SU-DHL-6 (cell line): ENCODE results near the gene CD300H.

Source experiments
- H2AFZ ChIP-seq: fragments of 200-600 bp; sonication (generic); 2 replicates; pipeline ENCODE4 v1.6.1; 2014; ENCODE audit warnings: low read depth, mild to moderate bottlenecking, moderate library complexity, mixed read lengths, antibody characterized with exemption, low read length; ENCODE audit not compliant: severe bottlenecking
- H3F3A ChIP-seq: fragments of 200-600 bp; shearing (Covaris generic); 2 replicates; pipeline ENCODE4 v1.6.0; 2016; ENCODE audit warnings: antibody characterized with exemption, mild to moderate bottlenecking; ENCODE audit not compliant: insufficient read depth
- H3K27ac ChIP-seq: fragments of 200-600 bp; sonication (generic); 2 replicates; pipeline ENCODE4 v1.5.1; 2016; ENCODE audit warnings: low read depth, mild to moderate bottlenecking, low read length, moderate library complexity, mixed read lengths
- H3K27me3 ChIP-seq: fragments of 200-600 bp; sonication (generic), shearing (Covaris generic); 2 replicates; pipeline ENCODE4 v1.6.0; 2014; ENCODE audit warnings: mild to moderate bottlenecking, low read length
- H3K36me3 ChIP-seq: fragments of 200-600 bp; sonication (generic); 2 replicates; pipeline ENCODE4 v1.6.1; 2014; ENCODE audit warnings: mild to moderate bottlenecking, low read length, mixed read lengths
- H3K4me2 ChIP-seq: fragments of 300-600, 200-600 bp; shearing (Covaris generic), sonication (generic); 2 replicates; pipeline ENCODE4 v1.6.0; 2014; ENCODE audit warnings: low read length, low read depth, mild to moderate bottlenecking; ENCODE audit not compliant: poor library complexity, severe bottlenecking
- H3K4me3 ChIP-seq: fragments of 200-600 bp; sonication (generic); 2 replicates; pipeline ENCODE4 v1.5.1; 2014; ENCODE audit warnings: antibody characterized with exemption, low read length, mild to moderate bottlenecking, mixed read lengths; ENCODE audit not compliant: insufficient read depth, poor library complexity, severe bottlenecking
- H3K79me2 ChIP-seq: fragments of 200-600 bp; sonication (generic); 2 replicates; pipeline ENCODE4 v1.6.1; 2014; ENCODE audit warnings: mild to moderate bottlenecking, low read length, moderate library complexity; ENCODE audit not compliant: insufficient read depth
- H3K9ac ChIP-seq: fragments of 200-600 bp; sonication (generic); 2 replicates; pipeline ENCODE4 v1.7.0; 2014; ENCODE audit warnings: mild to moderate bottlenecking, low read length
- H3K9me2 ChIP-seq: fragments of 200-600 bp; sonication (generic); replicated peaks from 2 replicates; pipeline ENCODE4 v1.6.1; 2014; ENCODE audit warnings: low read length; ENCODE audit not compliant: insufficient read depth
- H3K9me3 ChIP-seq: fragments of 200-600 bp; sonication (generic); 2 replicates; pipeline ENCODE4 v1.6.1; 2014; ENCODE audit warnings: low read length, mixed read lengths; ENCODE audit not compliant: insufficient read depth
- H4K20me1 ChIP-seq: fragments of 200-600 bp; sonication (generic); 2 replicates; pipeline ENCODE4 v1.6.1; 2014; ENCODE audit warnings: low read depth, mild to moderate bottlenecking, antibody characterized with exemption, low read length, moderate library complexity, mixed read lengths
- EZH2phosphoT487 ChIP-seq: fragments of 200-600 bp; sonication (generic), shearing (Covaris generic); conservative IDR thresholded peaks from 2 replicates; pipeline ENCODE4 v1.6.1; 2018; ENCODE audit warnings: mild to moderate bottlenecking, antibody characterized with exemption, low read length, moderate library complexity, mixed read lengths
- TF ChIP-seq, protein P1 (sequence below): fragments of 200-600 bp; sonication (generic); IDR thresholded peaks from one replicate; pipeline ENCODE4 v1.5.1; 2017; ENCODE audit warnings: antibody characterized with exemption, mild to moderate bottlenecking, low read length, moderate library complexity; ENCODE audit not compliant: insufficient read depth, poor library complexity, severe bottlenecking

The CD300H gene

DNA sequence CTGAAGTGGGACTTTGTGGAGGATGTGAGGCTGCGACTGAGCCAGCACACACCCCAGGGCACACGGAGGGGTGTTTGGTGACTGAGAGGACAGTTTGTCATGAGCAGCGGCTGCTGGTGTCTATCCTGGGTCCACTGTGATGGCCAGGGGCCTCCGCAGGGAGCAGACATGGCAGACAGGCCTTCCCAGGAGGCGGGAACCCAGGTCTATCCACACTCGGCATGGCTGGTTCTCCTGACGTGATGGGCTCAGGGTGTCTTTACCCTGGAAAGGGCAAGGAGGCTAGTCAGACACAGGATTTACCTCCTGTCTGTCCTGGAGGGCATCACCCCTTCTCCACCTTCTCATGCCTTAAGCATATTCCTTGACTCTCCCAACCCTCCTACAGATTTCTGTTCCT is 20.7 kb downstream of the CD300H start:
- Histone ChIP-seq H3K4me2 (no peak overlapping the region), H3K79me2 (no peaks in the 10 kb centered on the region), H3K4me3 (no peak overlapping the region), H3K27me3 (no peaks in the 10 kb centered on the region), H3K9ac (no peak overlapping the region), H3K9me3 (no peaks in the 10 kb centered on the region), H3K9me2 (no peaks in the 10 kb centered on the region), H3K36me3 (no peaks in the 10 kb centered on the region), H3K27ac (no peak overlapping the region), H3F3A (no peaks in the 10 kb centered on the region), H4K20me1 (no peaks in the 10 kb centered on the region), H2AFZ (no peak overlapping the region)
- TF ChIP-seq EZH2phosphoT487, result no peak

DNA sequence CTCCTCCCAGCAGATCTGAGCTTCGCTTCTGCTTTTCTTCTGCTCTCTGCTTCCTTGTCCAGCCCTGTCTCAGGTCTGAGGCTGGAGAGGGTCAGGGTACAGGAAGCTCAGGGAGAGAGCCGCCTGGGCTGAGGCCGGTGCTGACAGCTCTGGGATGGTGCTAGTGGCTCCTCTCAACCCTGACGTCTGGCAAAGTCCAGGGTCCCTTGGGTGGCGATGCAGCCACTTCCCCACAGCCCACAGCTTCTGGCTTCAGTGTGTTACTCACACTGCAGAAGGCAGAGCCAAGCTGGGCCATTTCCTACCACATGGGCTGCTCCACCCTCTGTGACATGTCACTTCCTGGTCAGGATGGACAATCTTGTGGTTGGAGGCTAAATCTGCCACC is 21.5 kb downstream of the CD300H start, which contains the start of gene CD300C:
TSS of gene CD300C (minus strand) at position 273 of the 388 bp plus-strand sequence. CDS start 333 bp downstream, outside the sequence.
- Histone ChIP-seq H3K9me2 (no peaks in the 10 kb centered on the region), H3K36me3 (no peaks in the 10 kb centered on the region), H3K9ac (no peak within 1 kb of the TSS), H4K20me1 (no peaks in the 10 kb centered on the region), H3K9me3 (no peaks in the 10 kb centered on the region), H3K27me3 (no peaks in the 10 kb centered on the region), H3K4me3 (no peak within 1 kb of the TSS), H3F3A (no peaks in the 10 kb centered on the region), H3K4me2 (no peak within 1 kb of the TSS), H3K79me2 (no peaks in the 10 kb centered on the region), H2AFZ (no peak within 1 kb of the TSS), H3K27ac (no peak within 1 kb of the TSS)
- TF ChIP-seq EZH2phosphoT487, result no peak
- TF ChIP-seq, protein P1, sequence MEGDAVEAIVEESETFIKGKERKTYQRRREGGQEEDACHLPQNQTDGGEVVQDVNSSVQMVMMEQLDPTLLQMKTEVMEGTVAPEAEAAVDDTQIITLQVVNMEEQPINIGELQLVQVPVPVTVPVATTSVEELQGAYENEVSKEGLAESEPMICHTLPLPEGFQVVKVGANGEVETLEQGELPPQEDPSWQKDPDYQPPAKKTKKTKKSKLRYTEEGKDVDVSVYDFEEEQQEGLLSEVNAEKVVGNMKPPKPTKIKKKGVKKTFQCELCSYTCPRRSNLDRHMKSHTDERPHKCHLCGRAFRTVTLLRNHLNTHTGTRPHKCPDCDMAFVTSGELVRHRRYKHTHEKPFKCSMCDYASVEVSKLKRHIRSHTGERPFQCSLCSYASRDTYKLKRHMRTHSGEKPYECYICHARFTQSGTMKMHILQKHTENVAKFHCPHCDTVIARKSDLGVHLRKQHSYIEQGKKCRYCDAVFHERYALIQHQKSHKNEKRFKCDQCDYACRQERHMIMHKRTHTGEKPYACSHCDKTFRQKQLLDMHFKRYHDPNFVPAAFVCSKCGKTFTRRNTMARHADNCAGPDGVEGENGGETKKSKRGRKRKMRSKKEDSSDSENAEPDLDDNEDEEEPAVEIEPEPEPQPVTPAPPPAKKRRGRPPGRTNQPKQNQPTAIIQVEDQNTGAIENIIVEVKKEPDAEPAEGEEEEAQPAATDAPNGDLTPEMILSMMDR, result no peak

DNA sequence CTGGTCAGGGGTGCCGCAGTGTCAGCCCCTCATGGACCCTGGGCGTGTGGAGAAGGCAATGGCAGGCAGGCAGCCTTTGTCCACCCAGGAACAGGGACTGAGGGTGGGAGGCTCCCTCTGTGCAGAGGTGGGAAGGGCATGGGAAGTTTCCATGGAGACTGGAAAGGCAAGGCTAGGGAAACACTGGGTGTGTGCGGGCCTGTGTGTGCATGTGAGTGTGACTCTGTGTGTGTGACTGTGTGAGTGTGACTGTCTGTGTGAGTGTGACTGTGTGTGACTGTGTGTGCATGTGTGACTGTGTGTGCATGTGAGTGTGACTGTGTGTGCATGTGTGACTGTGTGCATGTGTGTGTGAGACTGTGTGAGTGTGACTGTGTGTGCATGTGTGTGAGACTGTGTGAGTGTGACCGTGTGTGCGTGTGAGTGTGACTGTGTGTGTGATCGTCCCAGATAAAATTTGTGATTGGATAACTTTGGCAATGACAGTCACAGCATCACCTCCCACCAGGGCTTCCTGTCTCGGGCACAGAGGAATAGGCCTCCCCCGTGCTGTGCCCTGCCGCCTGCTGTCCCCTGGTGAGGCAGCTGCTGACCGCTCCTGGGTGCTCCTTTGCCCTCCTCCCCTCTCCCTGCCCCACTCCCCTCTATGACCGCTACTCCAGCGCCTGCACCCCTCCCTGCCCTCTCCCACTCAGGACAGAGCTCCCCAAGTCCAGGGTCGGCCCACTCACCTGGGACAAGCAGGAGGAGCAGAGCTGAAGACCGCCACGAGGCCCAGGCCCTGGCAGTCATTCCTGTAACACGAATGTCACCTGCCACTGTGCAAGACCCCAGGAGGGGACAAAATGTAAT is 22.1 kb downstream of the CD300H start:
- no peaks in the 10 kb centered on the region for H3K9me3 ChIP-seq
- no peaks in the 10 kb centered on the region for H3K36me3 ChIP-seq
- H4K20me1 ChIP-seq, result no peaks in the 10 kb centered on the region
- H3K27me3 ChIP-seq, result no peaks in the 10 kb centered on the region
- H3K4me2 ChIP-seq, result no peak overlapping the region
- TF ChIP-seq, protein P1, result no peak
- TF ChIP-seq EZH2phosphoT487, result no peak
- no peak overlapping the region for H2AFZ ChIP-seq
- H3F3A ChIP-seq, result no peaks in the 10 kb centered on the region
- H3K79me2 ChIP-seq, result no peaks in the 10 kb centered on the region
- H3K27ac ChIP-seq, result no peak overlapping the region
- no peak overlapping the region for H3K9ac ChIP-seq
- H3K9me2 ChIP-seq, result no peaks in the 10 kb centered on the region
- H3K4me3 ChIP-seq, result no peak overlapping the region
